Astrocyte of the spinal cord (primary cell): ENCODE results near the gene PRDX5.

ENCODE experiments used
- DNase-seq: peaks from one replicate; pipeline ENCODE4 v3.0.0; 2011; ENCODE audit warnings: low read depth, low spot score
- H3K4me3 ChIP-seq: 2 replicates; pipeline ENCODE4 v1.5.1; 2011; ENCODE audit warnings: low read depth, mild to moderate bottlenecking, low read length, moderate library complexity
- in situ Hi-C: cut with HindIII; loops from 2 replicates; pipeline ENCODE4 v1.10.0; 2017; ENCODE audit warnings: low sequenced_read_pairs
- TF ChIP-seq, protein P1 (sequence below): IDR thresholded peaks from 2 replicates; pipeline ENCODE4 v1.5.1; 2012; ENCODE audit warnings: low read depth, mild to moderate bottlenecking, low read length, inconsistent platforms

The PRDX5 gene

DNA sequence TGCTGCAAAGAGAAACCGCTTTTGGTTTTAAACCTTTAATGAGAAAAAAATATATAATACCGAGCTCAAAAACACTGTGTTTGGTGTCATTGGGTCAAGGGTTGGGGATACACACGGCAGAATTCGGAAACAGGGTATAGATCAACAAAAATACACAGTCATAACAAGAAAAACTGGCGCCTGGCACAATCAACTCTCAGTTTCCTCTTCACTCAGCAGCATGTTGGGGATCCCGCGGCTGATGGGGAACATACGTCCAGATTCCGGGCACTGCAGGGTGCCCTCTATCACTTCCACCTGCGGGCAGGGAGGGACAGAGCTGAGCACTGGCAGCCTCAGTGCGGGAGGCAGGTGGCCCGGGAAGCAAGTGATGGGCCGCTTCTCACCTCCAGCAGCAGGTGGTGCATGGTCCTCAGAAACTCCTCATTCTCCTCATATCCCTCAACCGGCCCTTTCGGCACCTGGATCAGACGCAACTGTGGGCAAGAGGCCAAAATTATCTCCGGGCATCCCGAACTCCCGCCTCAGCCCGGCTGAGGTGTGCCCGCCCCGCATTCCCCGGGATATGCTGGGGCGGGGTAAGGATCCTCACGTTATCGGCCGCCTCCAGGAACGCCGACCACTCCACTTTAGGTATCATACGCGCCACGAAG, 1.1 kb upstream of the PRDX5 start:
- TF ChIP-seq, protein P1, sequence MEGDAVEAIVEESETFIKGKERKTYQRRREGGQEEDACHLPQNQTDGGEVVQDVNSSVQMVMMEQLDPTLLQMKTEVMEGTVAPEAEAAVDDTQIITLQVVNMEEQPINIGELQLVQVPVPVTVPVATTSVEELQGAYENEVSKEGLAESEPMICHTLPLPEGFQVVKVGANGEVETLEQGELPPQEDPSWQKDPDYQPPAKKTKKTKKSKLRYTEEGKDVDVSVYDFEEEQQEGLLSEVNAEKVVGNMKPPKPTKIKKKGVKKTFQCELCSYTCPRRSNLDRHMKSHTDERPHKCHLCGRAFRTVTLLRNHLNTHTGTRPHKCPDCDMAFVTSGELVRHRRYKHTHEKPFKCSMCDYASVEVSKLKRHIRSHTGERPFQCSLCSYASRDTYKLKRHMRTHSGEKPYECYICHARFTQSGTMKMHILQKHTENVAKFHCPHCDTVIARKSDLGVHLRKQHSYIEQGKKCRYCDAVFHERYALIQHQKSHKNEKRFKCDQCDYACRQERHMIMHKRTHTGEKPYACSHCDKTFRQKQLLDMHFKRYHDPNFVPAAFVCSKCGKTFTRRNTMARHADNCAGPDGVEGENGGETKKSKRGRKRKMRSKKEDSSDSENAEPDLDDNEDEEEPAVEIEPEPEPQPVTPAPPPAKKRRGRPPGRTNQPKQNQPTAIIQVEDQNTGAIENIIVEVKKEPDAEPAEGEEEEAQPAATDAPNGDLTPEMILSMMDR, result peak; percentile 2
- DNase-seq, result no peak
- peak overlapping the region; percentile 97 for H3K4me3 ChIP-seq
- in situ Hi-C loops, result no loop called here

DNA sequence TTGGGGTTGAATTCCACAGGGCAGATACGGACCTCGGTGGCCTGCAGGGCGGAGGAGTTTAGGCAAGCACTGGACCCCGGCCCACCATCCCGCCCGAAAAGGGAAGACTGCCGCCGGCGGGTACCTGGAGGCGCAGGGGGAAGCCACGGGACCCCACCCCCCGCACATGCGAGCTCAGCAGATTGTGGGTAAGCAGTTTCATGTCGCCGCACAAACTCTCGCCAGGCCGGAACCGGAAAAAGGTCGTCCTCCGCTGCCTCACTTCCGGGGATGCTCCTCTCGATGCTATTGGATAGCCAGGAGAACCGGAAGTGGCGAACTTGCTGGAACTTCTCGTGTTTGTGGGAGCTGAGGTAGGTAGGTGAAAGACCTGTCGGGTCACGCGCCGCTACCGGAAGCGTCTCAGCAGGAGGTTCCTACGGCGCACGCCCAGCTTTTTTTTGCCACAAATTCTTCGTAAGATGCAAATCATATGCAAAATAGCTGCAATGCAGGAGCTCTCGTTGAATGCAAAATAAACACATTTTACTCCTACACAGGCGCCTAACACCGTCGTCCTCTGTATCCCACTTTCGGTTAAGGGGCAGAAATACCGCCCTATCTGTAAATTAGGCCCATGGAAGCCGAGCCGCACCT, 478 bp upstream of the PRDX5 start, which contains the start of gene TRMT112:
TSS of gene TRMT112 (minus strand) at position 235 of the 636 bp plus-strand sequence. CDS start at position 202, 33 bp downstream.
- peak; percentile 97 for DNase-seq
- TF ChIP-seq, protein P1, result no peak
- H3K4me3 ChIP-seq, result peak within 1 kb of the TSS; percentile 97
- in situ Hi-C loops, result no loop called here

DNA sequence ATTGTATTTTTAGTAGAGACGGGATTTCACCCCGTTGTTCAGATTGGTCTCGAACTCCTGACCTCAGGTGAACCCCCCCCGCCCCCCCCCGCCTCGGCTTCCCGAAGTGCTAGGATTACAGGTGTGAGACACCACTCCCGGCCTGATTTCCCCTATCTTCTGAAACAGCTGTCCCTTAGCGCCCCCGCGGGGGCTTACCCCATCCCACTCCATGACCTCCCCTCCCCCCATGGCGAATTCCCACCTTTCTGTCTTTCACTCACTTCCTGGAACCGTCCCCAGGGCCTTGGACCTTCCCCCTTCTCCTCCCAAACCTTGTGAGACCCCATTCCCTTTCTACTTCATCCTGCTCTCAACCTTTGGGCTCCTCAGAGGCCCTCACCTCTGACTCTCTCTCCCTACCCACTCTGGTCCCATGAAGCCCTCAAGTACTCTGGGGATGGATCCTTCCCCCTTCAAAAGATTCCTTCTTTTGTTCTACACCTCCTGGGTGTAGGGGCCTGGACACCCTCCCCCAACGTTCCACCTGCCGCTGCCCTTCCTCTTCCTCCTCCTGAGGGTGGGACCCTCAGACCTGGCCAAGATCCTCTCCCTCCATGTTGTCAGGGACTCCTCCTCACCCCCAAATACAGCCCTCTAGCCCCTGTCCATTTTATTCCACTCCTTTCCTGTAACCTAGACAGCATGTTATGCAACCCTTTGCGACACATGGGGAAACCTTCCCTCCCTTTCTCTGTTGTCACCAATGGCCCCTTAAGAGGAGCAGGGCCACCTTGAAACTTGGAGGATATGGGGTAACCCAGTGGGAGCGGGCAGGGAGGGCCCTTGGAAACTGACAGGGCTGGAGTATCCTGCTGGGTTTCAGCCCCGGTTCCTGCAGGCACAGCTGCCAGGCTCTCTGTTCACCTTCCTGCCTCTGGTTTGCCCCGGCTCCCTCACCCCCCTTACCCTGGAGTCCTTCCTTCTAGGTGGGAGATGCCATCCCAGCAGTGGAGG, 1.1 kb downstream of the PRDX5 start:
- TF ChIP-seq, protein P1, result no peak
- no peak for DNase-seq
- peak overlapping the region; percentile 97 for H3K4me3 ChIP-seq
- in situ Hi-C loops, result no loop called here

DNA sequence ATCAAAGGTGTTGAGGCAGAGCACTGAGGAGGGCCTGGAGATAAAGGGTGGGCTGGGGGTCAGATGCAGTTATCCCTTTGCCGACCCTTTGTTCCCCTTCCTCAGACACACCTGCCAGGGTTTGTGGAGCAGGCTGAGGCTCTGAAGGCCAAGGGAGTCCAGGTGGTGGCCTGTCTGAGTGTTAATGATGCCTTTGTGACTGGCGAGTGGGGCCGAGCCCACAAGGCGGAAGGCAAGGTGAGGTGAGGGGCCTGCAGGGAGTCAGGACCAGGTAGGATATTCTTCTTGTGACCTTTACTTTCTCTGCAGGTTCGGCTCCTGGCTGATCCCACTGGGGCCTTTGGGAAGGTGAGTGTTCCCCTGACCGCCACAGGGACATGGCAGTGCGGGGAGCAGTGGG, 2.6 kb downstream of the PRDX5 start:
- TF ChIP-seq, protein P1, result no peak
- H3K4me3 ChIP-seq, result no peak overlapping the region
- no peak for DNase-seq
- in situ Hi-C loops, result no loop called here

DNA sequence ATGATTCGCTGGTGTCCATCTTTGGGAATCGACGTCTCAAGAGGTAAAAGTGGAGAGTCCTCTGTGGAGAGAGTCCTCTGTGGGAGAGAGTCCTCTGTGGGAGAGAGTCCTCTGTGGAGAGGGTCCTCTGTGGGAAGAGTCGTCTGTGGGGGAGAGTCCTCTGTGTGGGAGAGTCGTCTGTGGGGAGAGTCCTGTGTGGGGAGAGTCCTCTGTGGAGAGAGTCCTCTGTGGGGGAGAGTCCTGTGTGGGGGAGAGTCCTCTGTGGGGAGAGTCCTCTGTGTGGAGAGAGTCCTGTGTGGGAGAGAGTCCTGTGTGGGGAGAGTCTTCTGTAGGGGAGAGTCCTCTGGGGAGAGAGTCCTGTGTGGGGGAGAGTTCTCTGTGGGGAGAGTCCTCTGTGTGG, 3.1 kb downstream of the PRDX5 start:
- in situ Hi-C loops, result no loop called here
- H3K4me3 ChIP-seq, result no peak overlapping the region

DNA sequence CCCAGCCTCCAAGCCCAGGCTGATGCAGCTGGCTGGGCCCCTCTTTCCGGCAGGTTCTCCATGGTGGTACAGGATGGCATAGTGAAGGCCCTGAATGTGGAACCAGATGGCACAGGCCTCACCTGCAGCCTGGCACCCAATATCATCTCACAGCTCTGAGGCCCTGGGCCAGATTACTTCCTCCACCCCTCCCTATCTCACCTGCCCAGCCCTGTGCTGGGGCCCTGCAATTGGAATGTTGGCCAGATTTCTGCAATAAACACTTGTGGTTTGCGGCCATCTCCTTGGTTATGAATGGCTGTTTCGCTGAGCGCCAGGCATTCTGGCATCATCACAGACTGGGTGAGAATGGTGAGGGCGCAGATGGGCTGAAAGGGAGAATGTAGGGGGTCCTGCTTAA, 3.6 kb downstream of the PRDX5 start:
- DNase-seq, result peak; percentile 53
- no peak overlapping the region for H3K4me3 ChIP-seq
- TF ChIP-seq, protein P1, result no peak
- in situ Hi-C loops, result no loop called here

More for the DNA sequence above, 3.1 kb downstream of the PRDX5 start:
- no peak for DNase-seq
- TF ChIP-seq, protein P1, result no peak
